Subcutaneous adipose tissue (tissue), 4 donors: ENCODE data around the gene CMSS1. TPM values are rescaled to one million over a fixed set of nuclear protein-coding genes. Genes with fewer than 3 reads are reported as not detected.

ENCODE experiments used
- CTCF ChIP-seq: fragments of 450-650 bp; IDR thresholded peaks from one replicate; pipeline ENCODE4 v1.5.1; 2016; ENCODE audit warnings: low read depth, mild to moderate bottlenecking, control low read depth, antibody characterized with exemption, moderate library complexity
- small RNA-seq: library from RNA; depleted of rRNA; stranded (forward); fragments of <200 nt; gene quantifications from one replicate; pipeline ENCODE3, GENCODE V24; 2016
- total RNA-seq, 4 donors: library from RNA; depleted of rRNA; stranded (reverse); fragments of >200 nt; gene quantifications; one replicate each; pipeline ENCODE4 v1.1.0, GENCODE V29; 2016

CMSS1 gene
- total RNA-seq, 4 donors from 2014 or later = 9.9 to 32.1 (median 19.1) TPM

- no peak for TF ChIP-seq CTCF
Observed at GRCh38 chr3:100225193-100225592, 407.5 kb downstream of the CMSS1 start.

- no peak for TF ChIP-seq CTCF
Observed at GRCh38 chr3:100225883-100226282, 408.2 kb downstream of the CMSS1 start.

- TF ChIP-seq CTCF = no peak
Observed at GRCh38 chr3:100226712-100227429, 409.2 kb downstream of the CMSS1 start.

GRCh38 chr3:100227511-100227921 lies 409.9 kb downstream of the CMSS1 start:
- TF ChIP-seq CTCF = no peak

GRCh38 chr3:100228247-100228646 lies 410.6 kb downstream of the CMSS1 start:
- no peak for TF ChIP-seq CTCF

GRCh38 chr3:100230710-100231109 lies 413.0 kb downstream of the CMSS1 start:
- no peak for TF ChIP-seq CTCF

Small RNA genes lying within 50 kb of the gene (small RNA-seq; reads per million reads assigned to genes)
- not detected for gene MIR3921

Other genes with a start within 250 kb of the CMSS1 start
- gene COL8A1, start 179.3 kb upstream of the CMSS1 start, total RNA-seq = 10 to 100 TPM; 10.1 to 14.1 (median 11.5) TPM